ENCODE data around the gene CADM1. TPM values are rescaled to one million over a fixed set of nuclear protein-coding genes. Genes with fewer than 3 reads are reported as not detected.

The CADM1 gene
- total RNA-seq, 1 donor from 2014 or later = 65.4 TPM

GRCh38 chr11:115122274-115122673, 381.9 kb downstream of the CADM1 start:
- DNase-seq (ENCODE audit: low read depth) = no peak
